Spinal cord (tissue), 10 donors: ENCODE results near the gene AUTS2. TPM values are rescaled to one million over a fixed set of nuclear protein-coding genes. Genes with fewer than 3 reads are reported as not detected.
A peak's percentile ranks its signal among the peaks of the same experiment; 100 is the strongest.

Experiments
- DNase-seq, 6 donors: peaks; one replicate each; pipeline versions ENCODE4 v3.0.0 to v3.0.0-alpha.2; 2013 to 2015; ENCODE audit warnings: low spot score in 6 of 6, low read depth in 4 of 6
- H3K27ac ChIP-seq: one replicate; pipeline ENCODE4 v1.5.1; 2013; ENCODE audit warnings: low read depth, low read length, control low read depth
- H3K27me3 ChIP-seq: one replicate; pipeline ENCODE4 v1.6.1; 2013; ENCODE audit warnings: low read length; ENCODE audit not compliant: control insufficient read depth, insufficient read depth
- H3K36me3 ChIP-seq: one replicate; pipeline ENCODE4 v1.6.1; 2013; ENCODE audit warnings: low read length; ENCODE audit not compliant: control insufficient read depth, insufficient read depth
- H3K4me1 ChIP-seq: one replicate; pipeline ENCODE4 v1.6.1; 2013; ENCODE audit warnings: low read length; ENCODE audit not compliant: control insufficient read depth, insufficient read depth
- H3K4me3 ChIP-seq: one replicate; pipeline ENCODE4 v1.5.1; 2013; ENCODE audit warnings: low read depth, low read length, control low read depth
- H3K9me3 ChIP-seq: one replicate; pipeline ENCODE4 v1.6.1; 2013; ENCODE audit warnings: low read length; ENCODE audit not compliant: control insufficient read depth, insufficient read depth
- WGBS: methylation state at CpG from one replicate; pipeline ENCODE4 v1.1.5; 2013; ENCODE audit warnings: missing lambda C conversion rate; ENCODE audit not compliant: insufficient coverage; 5-methylcytosine and 5-hydroxymethylcytosine counted together
- polyA plus RNA-seq, 2 donors: library from polyadenylated mRNA; unstranded; fragments of 120-200 nt; gene quantifications; one replicate each; pipeline ENCODE4 v1.2.1, GENCODE V29; 2013; ENCODE audit not compliant: insufficient read length in 2 of 2
- total RNA-seq, 2 donors: library from RNA; depleted of rRNA in 1 of 2; stranded (reverse); fragments of 120-200 nt in 1 of 2; fragments of >200 nt in 1 of 2; gene quantifications; one replicate each; pipeline versions ENCODE4 v1.2.3 to v1.2.4, GENCODE V29; 2013 to 2014
- donor health status: healthy.

Gene AUTS2
- total and polyA plus RNA-seq, 4 donors: 56.2 to 214 (median 135) TPM

- H3K36me3 ChIP-seq: no peaks in the 10 kb centered on the region
- H3K4me1 ChIP-seq: peaks cover 3% of the 10 kb centered on the region
- no peaks in the 10 kb centered on the region for H3K9me3 ChIP-seq
- no peaks in the 10 kb centered on the region for H3K27me3 ChIP-seq
- DNase-seq: peak in 1 of 6 donors; percentile 89
- H3K27ac ChIP-seq: no peak overlapping the region
- no peak overlapping the region for H3K4me3 ChIP-seq
- WGBS: 36% methylated on average over 4 of the region's 6 CpGs
Measured at GRCh38 chr7:69837387-69838068, 239.3 kb downstream of the AUTS2 start.

- Histone ChIP-seq H3K27ac (no peak overlapping the region), H3K36me3 (no peaks in the 10 kb centered on the region), H3K4me3 (no peak overlapping the region), H3K27me3 (no peaks in the 10 kb centered on the region), H3K4me1 (peaks cover 3% of the 10 kb centered on the region), H3K9me3 (no peaks in the 10 kb centered on the region)
- DNase-seq: no peak
- 100% methylated on average over 1 of the region's 2 CpGs for WGBS
Measured at GRCh38 chr7:69839782-69840181, 241.5 kb downstream of the AUTS2 start.

- DNase-seq: no peak
- Histone ChIP-seq H3K27me3 (no peaks in the 10 kb centered on the region), H3K4me1 (peaks cover 3% of the 10 kb centered on the region), H3K27ac (no peak overlapping the region), H3K36me3 (no peaks in the 10 kb centered on the region), H3K9me3 (no peaks in the 10 kb centered on the region), H3K4me3 (no peak overlapping the region)
- WGBS: 50% methylated on average over 1 of the region's 3 CpGs
Measured at GRCh38 chr7:69840248-69840647, 242.0 kb downstream of the AUTS2 start.

- no peak for DNase-seq
- H3K4me3 ChIP-seq: no peak overlapping the region
- H3K27me3 ChIP-seq: no peaks in the 10 kb centered on the region
- H3K4me1 ChIP-seq: no peaks in the 10 kb centered on the region
- H3K27ac ChIP-seq: no peak overlapping the region
- no peaks in the 10 kb centered on the region for H3K9me3 ChIP-seq
- no peaks in the 10 kb centered on the region for H3K36me3 ChIP-seq
- WGBS: no CpG with 5 or more reads among the region's 2 CpGs
Measured at GRCh38 chr7:69843653-69844052, 245.4 kb downstream of the AUTS2 start.

- no peaks in the 10 kb centered on the region for H3K36me3 ChIP-seq
- no peaks in the 10 kb centered on the region for H3K4me1 ChIP-seq
- H3K4me3 ChIP-seq: no peak overlapping the region
- H3K9me3 ChIP-seq: no peaks in the 10 kb centered on the region
- H3K27me3 ChIP-seq: no peaks in the 10 kb centered on the region
- no peak overlapping the region for H3K27ac ChIP-seq
- WGBS: no CpG with 5 or more reads among the region's 4 CpGs
- no peak for DNase-seq
Measured at GRCh38 chr7:69844264-69844868, 246.1 kb downstream of the AUTS2 start.

GRCh38 chr7:69845721-69846495, 247.6 kb downstream of the AUTS2 start:
- H3K36me3 ChIP-seq: no peaks in the 10 kb centered on the region
- no peak overlapping the region for H3K4me3 ChIP-seq
- H3K27me3 ChIP-seq: no peaks in the 10 kb centered on the region
- WGBS: 58% methylated on average over 3 of the region's 3 CpGs
- no peaks in the 10 kb centered on the region for H3K9me3 ChIP-seq
- no peaks in the 10 kb centered on the region for H3K4me1 ChIP-seq
- DNase-seq: no peak
- H3K27ac ChIP-seq: no peak overlapping the region

- H3K27ac ChIP-seq: no peak overlapping the region
- H3K4me1 ChIP-seq: no peaks in the 10 kb centered on the region
- H3K36me3 ChIP-seq: no peaks in the 10 kb centered on the region
- H3K27me3 ChIP-seq: no peaks in the 10 kb centered on the region
- WGBS: 60% methylated on average over 1 of the region's 6 CpGs
- peak in 1 of 6 donors; percentile 63 for DNase-seq
- no peaks in the 10 kb centered on the region for H3K9me3 ChIP-seq
- no peak overlapping the region for H3K4me3 ChIP-seq
Measured at GRCh38 chr7:69847921-69848612, 249.8 kb downstream of the AUTS2 start.

GRCh38 chr7:69849268-69849667, 251.0 kb downstream of the AUTS2 start:
- H3K36me3 ChIP-seq: no peaks in the 10 kb centered on the region
- no peaks in the 10 kb centered on the region for H3K4me1 ChIP-seq
- no peak for DNase-seq
- no peak overlapping the region for H3K4me3 ChIP-seq
- 100% methylated on average over 2 of the region's 2 CpGs for WGBS
- no peak overlapping the region for H3K27ac ChIP-seq
- no peaks in the 10 kb centered on the region for H3K9me3 ChIP-seq
- H3K27me3 ChIP-seq: no peaks in the 10 kb centered on the region

- H3K4me3 ChIP-seq: no peak overlapping the region
- 42% methylated on average over 3 of the region's 6 CpGs for WGBS
- H3K36me3 ChIP-seq: no peaks in the 10 kb centered on the region
- no peaks in the 10 kb centered on the region for H3K9me3 ChIP-seq
- no peak overlapping the region for H3K27ac ChIP-seq
- DNase-seq: peak in 1 of 6 donors; percentile 65
- H3K4me1 ChIP-seq: no peaks in the 10 kb centered on the region
- no peaks in the 10 kb centered on the region for H3K27me3 ChIP-seq
Measured at GRCh38 chr7:69857014-69857413, 258.7 kb downstream of the AUTS2 start.
